22Rv1 (cell line): ENCODE data around the gene CLCF1.

Experiments used
- CTCF ChIP-seq: fragments of 450-650 bp; IDR thresholded peaks from 2 replicates; pipeline ENCODE4 v1.5.1; 2017; ENCODE audit warnings: mild to moderate bottlenecking
- ZFX ChIP-seq: fragments of 450-650 bp; IDR thresholded peaks from 2 replicates; pipeline ENCODE4 v1.6.1; 2017; ENCODE audit warnings: antibody characterized with exemption, borderline replicate concordance

GRCh38 chr11:67378544-67378943, 5.1 kb upstream of the CLCF1 start:
- no peak for TF ChIP-seq CTCF
- TF ChIP-seq ZFX = no peak
